Panc1 (cell line): ENCODE measurements around the gene ADGRA1. TPM values are rescaled to one million over a fixed set of nuclear protein-coding genes. Genes with fewer than 3 reads are reported as not detected.

Experiments used
- ATAC-seq: fragments of 200-7000 bp; cut with Tn5 transposase; 2 replicates; pipeline ENCODE4 v1.9.1; 2020; ENCODE audit warnings: mild to moderate bottlenecking, moderate library complexity
- BruUV-seq: library from RNA; stranded (reverse); fragments of 400-500 nt; replicated peaks from 2 replicates; lab custom pipeline; 2021; lab: Mats Ljungman, UMichigan
- CTCF ChIA-PET: fragments of 300-600 bp; sonication (Branson Sonifier 250); formaldehyde crosslinking; loops from one replicate; lab custom pipeline; 2022; ENCODE audit warnings: antibody characterized with exemption; lab: Charles Lee
- POLR2A ChIA-PET: fragments of 300-600 bp; sonication (Branson Sonifier 250); formaldehyde crosslinking; loops from one replicate; lab custom pipeline; 2022; ENCODE audit warnings: antibody characterized with exemption; lab: Charles Lee
- DNase-seq: peaks from one replicate; pipeline ENCODE4 v3.0.0-alpha.2; 2010; ENCODE audit warnings: low read depth, low spot score
- H3K27ac ChIP-seq: 2 replicates; pipeline ENCODE4 v1.5.1; 2011; ENCODE audit warnings: mild to moderate bottlenecking, low read length, inconsistent platforms
- H3K27me3 ChIP-seq: fragments of 200-500 bp; sonication (Bioruptor generic); 2 replicates; pipeline ENCODE4 v1.6.0; 2014; ENCODE audit warnings: low read length, inconsistent platforms; ENCODE audit not compliant: control insufficient read depth, insufficient read depth
- H3K36me3 ChIP-seq: fragments of 200-500 bp; sonication (Bioruptor generic); 2 replicates; pipeline ENCODE4 v1.5.1; 2014; ENCODE audit warnings: inconsistent platforms, mild to moderate bottlenecking, low read length, moderate library complexity; ENCODE audit not compliant: control insufficient read depth, insufficient read depth
- H3K4me1 ChIP-seq: 2 replicates; pipeline ENCODE4 v1.5.1; 2011; ENCODE audit warnings: inconsistent platforms, mild to moderate bottlenecking, low read length, moderate library complexity; ENCODE audit not compliant: control insufficient read depth, insufficient read depth
- H3K4me3 ChIP-seq, 2 experiments: 2 replicates each; pipeline ENCODE4 v1.5.1; 2011 to 2012; ENCODE audit warnings: low read depth in 2 of 2, low read length in 2 of 2, mild to moderate bottlenecking in 2 of 2, inconsistent platforms in 1 of 2, moderate library complexity in 1 of 2
- H3K9me3 ChIP-seq: fragments of 200-500 bp; sonication (Bioruptor generic); 2 replicates; pipeline ENCODE4 v1.5.1; 2014; ENCODE audit warnings: low read depth, mild to moderate bottlenecking, inconsistent platforms, low read length, moderate library complexity; ENCODE audit not compliant: control insufficient read depth, insufficient read depth
- CTCF ChIP-seq: fragments of 450-650 bp; IDR thresholded peaks from 2 replicates; pipeline ENCODE4 v1.5.1; 2017; ENCODE audit warnings: mild to moderate bottlenecking
- POLR2AphosphoS5 ChIP-seq: IDR thresholded peaks from 2 replicates; pipeline ENCODE4 v1.6.1; 2012; ENCODE audit warnings: mild to moderate bottlenecking, low read depth, low read length, moderate library complexity
- REST ChIP-seq, 2 experiments: IDR thresholded peaks; 2 replicates each; pipeline ENCODE4 v1.6.1; 2011 to 2012; ENCODE audit warnings: low read depth in 2 of 2, control low read depth in 1 of 2, low read length in 1 of 2, mild to moderate bottlenecking in 1 of 2, moderate library complexity in 1 of 2; ENCODE audit not compliant: insufficient read depth in 1 of 2
- SIN3A ChIP-seq: IDR thresholded peaks from 2 replicates; pipeline ENCODE4 v1.6.1; 2012; ENCODE audit warnings: low read depth, mild to moderate bottlenecking, low read length, moderate library complexity, borderline replicate concordance; ENCODE audit not compliant: insufficient read depth
- TCF7L2 ChIP-seq: IDR thresholded peaks from 2 replicates; pipeline ENCODE4 v1.6.1; 2011; ENCODE audit warnings: mild to moderate bottlenecking, low read depth, low read length, inconsistent platforms
- in situ Hi-C: cut with HindIII; loops from 2 replicates; pipeline ENCODE4 v1.10.0; 2016; ENCODE audit warnings: low sequenced_read_pairs, low pct_unique_long_range_greater_than_20kb
- intact Hi-C: fragments of 100-400 bp; cut with micrococcal nuclease; formaldehyde crosslinking; loops from one replicate; pipeline ENCODE4 v1.10.0; 2022; ENCODE audit not compliant: unreplicated experiment
- total RNA-seq: library from RNA; stranded (reverse); gene quantifications from one replicate; pipeline ENCODE4 v1.2.1, GENCODE V29; 2021; ENCODE audit not compliant: unreplicated experiment

ADGRA1 gene
- total RNA-seq, 1 experiment from 2014 or later = 0.05 TPM

GRCh38 chr10:133090101-133090500 lies 2.4 kb downstream of the ADGRA1 start:
- no peak overlapping the region for H3K4me3 ChIP-seq
- POLR2A ChIA-PET = no interaction called here
- no peak overlapping the region for H3K27ac ChIP-seq
- intact Hi-C loops = loop anchor here (10.0 kb wide), 1 partner anchor 145 kb away; the partner anchor contains the start of gene CFAP46
- in situ Hi-C loops = no loop called here
- TF ChIP-seq CTCF = no peak
- H3K36me3 ChIP-seq = no peaks in the 10 kb centered on the region
- peaks cover 4% of the 10 kb centered on the region; the same call in 1 of the 2 replicates for H3K4me1 ChIP-seq
- ATAC-seq (no peak), DNase-seq (no peak)
- CTCF ChIA-PET = no interaction called here
- no peaks in the 10 kb centered on the region for H3K9me3 ChIP-seq
- BruUV-seq = no TSS peak
- peaks cover 32% of the 10 kb centered on the region for H3K27me3 ChIP-seq

GRCh38 chr10:133090654-133091053 lies 2.9 kb downstream of the ADGRA1 start:
- BruUV-seq = no TSS peak
- H3K4me3 ChIP-seq = no peak overlapping the region
- ATAC-seq (no peak), DNase-seq (no peak)
- intact Hi-C loops (loop anchor here (10.0 kb wide), 1 partner anchor 146 kb away; the partner anchor contains the start of gene CFAP46), in situ Hi-C loops (no loop called here)
- H3K9me3 ChIP-seq = no peaks in the 10 kb centered on the region
- H3K27me3 ChIP-seq = peaks cover 32% of the 10 kb centered on the region
- CTCF ChIA-PET = no interaction called here
- peak in 1 of 2 experiments; percentile 75; a peak in 1 of 4 replicates for TF ChIP-seq REST (IDR thresholded peaks at IDR 0.05; ENCODE audit: insufficient read depth in 1 of 2, low read depth in 2 of 2, low read length in 1 of 2)
- no peak for TF ChIP-seq CTCF
- no peak overlapping the region for H3K27ac ChIP-seq
- no peaks in the 10 kb centered on the region for H3K36me3 ChIP-seq
- H3K4me1 ChIP-seq = peaks cover 4% of the 10 kb centered on the region; the same call in 1 of the 2 replicates
- POLR2A ChIA-PET = no interaction called here

- in situ Hi-C loops = no loop called here
- CTCF ChIA-PET = no interaction called here
- ATAC-seq = no peak
These were observed 3.6 kb downstream of the ADGRA1 start for GRCh38 chr10:133091316-133091715.

More at GRCh38 chr10:133091316-133091715, 3.6 kb downstream of the ADGRA1 start:
- no peak overlapping the region for H3K4me3 ChIP-seq
- no peak for DNase-seq
- no peak overlapping the region for H3K27ac ChIP-seq
- TF ChIP-seq SIN3A (no peak), POLR2AphosphoS5 (no peak), TCF7L2 (no peak), CTCF (no peak), REST (IDR thresholded peaks at IDR 0.05; ENCODE audit: insufficient read depth in 1 of 2, low read depth in 2 of 2, low read length in 1 of 2) (no peak)
- peaks cover 32% of the 10 kb centered on the region for H3K27me3 ChIP-seq
- peaks cover 1% of the 10 kb centered on the region; the same call in 1 of the 2 replicates for H3K4me1 ChIP-seq
- intact Hi-C loops = loop anchor here (10.0 kb wide), 1 partner anchor 147 kb away; the partner anchor contains the start of gene CFAP46
- no peaks in the 10 kb centered on the region for H3K36me3 ChIP-seq
- POLR2A ChIA-PET = no interaction called here
- no TSS peak for BruUV-seq
- no peaks in the 10 kb centered on the region for H3K9me3 ChIP-seq
